NOMO-1 treated with dmso at 0.1 percent for 144 hours (cell line): ENCODE data around the gene TMC5.

ENCODE experiments used
- DNase-seq: peaks from one replicate; lab custom pipeline; 2025; ENCODE audit not compliant: unreplicated experiment; lab: John Stamatoyannopoulos, UW

TMC5 gene

GRCh38 chr16:19505600-19506303 is 88.1 kb downstream of the TMC5 start:
- DNase-seq: no peak

DNA sequence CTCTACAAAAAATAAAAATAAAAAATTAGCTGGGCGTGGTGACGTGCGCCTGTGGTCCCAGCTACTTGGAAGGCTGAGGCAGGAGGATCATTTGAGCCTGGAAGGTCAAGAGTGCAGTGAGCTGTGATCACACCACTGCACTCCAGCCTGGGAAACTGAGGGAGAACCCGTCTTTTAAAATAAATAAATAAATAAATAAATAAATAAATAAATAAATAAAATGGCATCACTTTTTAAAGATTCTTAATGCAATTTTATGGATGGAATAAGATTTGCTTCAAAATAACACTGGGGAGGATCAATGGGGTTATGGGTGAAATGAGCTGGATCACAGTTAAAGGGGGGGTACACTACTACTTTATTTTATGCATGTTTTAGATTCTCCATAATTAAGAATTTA is 89.3 kb downstream of the TMC5 start:
- DNase-seq: no peak

DNA sequence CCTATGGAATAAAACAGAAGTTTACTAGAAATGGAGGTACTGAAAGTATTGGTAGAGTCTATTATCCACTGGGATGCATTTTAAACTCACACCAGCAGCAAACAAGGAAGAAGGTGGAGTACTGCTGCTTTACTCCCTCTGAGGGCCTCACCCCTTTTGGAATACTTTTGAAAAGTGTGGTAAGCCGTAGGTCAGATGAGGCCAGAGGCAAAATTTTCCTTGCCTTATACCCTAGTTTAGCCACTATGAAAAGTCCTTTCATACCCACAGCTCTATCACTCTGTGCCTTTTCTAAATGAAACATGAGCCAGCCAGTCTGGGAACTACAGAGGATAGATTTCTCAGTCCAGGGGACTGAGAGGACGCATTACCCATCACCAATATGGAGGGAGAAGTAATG is 90.2 kb downstream of the TMC5 start:
- DNase-seq: no peak

- no peak for DNase-seq
These were observed 94.6 kb downstream of the TMC5 start for GRCh38 chr16:19512297-19512696.

GRCh38 chr16:19513377-19514053 is 95.8 kb downstream of the TMC5 start:
- DNase-seq: peak; percentile 59

DNA sequence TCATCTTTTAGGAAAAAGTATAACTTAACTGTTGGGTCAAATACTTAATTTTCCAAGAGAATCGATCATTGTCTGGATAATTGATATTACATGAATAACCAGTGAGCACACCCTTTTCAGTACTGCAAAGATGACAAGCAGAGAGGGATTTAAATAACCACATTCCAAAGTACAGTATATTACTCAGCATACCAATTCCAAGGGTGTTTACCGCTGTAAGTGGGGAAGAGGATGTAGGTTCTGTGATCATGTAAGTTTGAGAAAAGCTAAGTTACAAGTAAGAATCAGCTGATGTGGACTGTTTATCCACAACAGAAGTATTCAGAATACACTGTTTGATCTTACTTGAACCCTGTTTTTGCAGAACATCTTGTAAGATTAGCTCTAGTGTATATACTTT is 98.1 kb downstream of the TMC5 start:
- no peak for DNase-seq

DNA sequence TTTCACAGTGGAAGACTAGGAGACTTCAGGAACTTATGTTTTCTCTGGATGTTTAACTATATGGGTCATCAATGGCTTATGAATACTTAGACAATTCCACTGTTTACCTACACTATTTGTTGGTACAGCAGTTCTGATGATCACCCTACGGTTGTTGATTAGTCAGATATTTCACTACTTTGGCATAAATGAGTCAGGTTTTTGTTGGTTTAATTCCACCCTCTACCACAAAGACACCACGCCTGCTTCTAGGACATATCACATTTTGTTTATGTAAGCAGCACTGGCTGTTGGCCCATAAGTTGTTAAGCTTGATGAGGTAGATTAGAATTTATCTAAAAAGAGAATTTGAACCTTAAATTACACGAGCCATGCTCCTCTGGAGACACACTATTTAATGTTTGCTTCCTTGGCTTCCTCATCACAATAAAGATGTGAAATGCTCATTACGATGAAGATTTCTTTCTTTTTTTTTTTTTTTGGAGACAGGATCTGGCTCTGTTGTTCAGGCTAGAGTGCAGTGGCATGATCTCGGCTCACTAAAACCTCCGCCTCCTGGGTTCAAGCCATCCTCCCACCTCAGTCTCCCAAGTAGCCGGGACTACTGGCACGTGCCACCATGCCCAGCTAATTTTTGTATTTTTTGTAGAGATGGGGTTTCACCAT is 99.9 kb downstream of the TMC5 start:
- DNase-seq: no peak

- DNase-seq: no peak
These were observed 100.7 kb downstream of the TMC5 start for GRCh38 chr16:19518388-19518787.

DNA sequence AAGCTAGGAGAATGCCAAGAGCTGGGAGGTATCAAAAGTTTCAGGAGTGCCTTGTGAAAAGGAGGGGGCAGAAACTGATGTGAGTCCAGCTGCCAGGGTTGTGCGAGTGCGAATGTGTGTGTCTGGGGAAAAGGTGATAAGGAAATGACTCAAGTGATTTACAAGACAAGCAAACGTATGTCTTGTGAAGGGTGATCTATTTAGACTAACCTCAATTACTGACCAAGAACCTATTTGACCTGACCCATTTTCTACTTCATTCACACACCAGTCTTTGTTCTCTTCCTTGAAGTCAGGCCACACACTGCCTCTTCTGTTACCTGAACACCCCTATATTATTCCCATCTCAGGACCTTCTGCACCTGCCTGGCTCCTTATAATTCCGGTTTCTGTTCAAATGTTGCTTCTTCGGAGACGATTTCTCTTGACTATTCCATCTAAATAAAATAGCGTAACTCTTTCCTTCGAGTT is 103.2 kb downstream of the TMC5 start:
- no peak for DNase-seq

- peak; percentile 74 for DNase-seq
These were observed 104.1 kb downstream of the TMC5 start, which contains the start of gene GDE1 for GRCh38 chr16:19521471-19522396. GDE1 (minus strand) TSS chr16:19522098; CDS start chr16:19521964, 134 bp downstream.

DNA sequence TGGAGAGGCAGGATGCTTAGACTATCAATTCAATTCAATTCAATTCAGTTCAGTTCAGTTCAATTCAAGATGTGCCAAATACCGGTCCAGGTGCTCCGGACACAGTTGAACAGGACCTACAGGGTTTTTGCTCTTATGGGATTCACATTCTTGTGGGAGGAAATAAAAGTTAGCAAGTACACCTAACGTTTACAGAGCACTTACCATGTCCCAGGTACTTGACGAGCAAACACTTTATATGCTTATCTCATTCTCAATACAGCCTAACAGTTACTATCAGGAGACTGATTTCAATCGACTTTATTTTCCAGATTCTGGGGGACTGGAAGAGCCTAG is 104.7 kb downstream of the TMC5 start:
- DNase-seq: no peak

DNA sequence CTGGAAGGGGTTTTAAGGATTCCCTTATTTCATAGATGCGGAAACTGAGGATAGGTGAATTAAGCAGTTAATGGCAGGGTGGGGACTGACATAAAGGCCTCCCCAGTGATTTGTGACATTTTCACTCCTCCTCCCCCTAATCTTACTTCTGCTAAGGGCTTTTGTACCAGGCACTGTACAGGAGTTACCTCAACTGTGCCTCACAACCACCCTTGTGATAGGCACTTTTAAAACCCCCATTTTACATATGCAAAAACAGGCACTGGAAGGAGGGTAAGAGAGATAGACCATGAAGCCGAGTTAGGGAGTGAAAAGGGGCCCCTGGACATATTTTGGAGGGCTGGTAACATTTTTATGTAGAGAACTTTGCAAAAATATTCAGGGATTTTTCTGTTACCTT is 105.1 kb downstream of the TMC5 start:
- DNase-seq: no peak

- DNase-seq: no peak
These were observed 105.5 kb downstream of the TMC5 start for GRCh38 chr16:19523184-19523558.

DNA sequence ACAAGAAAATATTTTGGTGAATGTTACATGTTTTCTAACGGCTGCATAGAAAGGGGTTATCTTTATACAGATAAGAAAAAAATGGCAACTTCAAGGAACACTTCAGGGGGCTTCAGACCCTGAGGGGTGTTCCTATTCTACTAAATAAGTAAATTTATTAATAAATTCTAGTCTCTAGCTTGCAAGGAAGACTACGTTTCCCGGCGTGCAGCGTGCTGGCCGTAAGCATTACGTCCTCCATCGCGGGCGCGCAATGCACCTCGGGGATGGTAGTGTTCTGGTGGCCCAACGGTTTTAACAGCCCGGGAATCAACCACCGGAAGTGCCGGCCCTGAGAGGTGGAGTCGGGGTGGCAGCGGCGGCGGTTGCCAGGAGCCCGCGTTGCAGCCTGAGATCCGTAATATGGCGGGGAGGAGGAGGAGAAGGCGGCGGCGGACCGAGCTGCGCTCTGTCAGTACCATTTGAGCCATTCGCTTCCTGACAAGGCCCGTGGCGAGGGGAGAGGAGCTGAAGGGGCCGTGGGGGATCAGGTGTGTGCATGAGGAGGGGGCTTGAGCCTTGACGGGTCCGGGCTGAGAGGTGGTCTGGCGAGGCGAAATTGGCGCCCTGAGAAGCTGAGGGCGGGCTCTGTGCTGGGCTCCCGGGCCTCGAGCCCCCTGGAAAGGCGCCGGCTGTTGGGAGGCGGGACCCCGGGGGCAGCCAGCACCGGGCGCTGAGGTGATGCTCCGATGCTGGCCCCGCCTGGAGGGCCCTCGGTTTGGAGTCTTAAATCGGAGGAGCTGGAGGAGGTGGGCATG is 106.1 kb downstream of the TMC5 start, which contains the start of gene CCP110:
TSS of gene CCP110 (plus strand) at position 384 of the 797 bp plus-strand sequence. CDS start 3,940 bp downstream, outside the sequence.
- DNase-seq: peak; percentile 96

- DNase-seq: no peak
These were observed 106.6 kb downstream of the TMC5 start for GRCh38 chr16:19524356-19524615.

DNA sequence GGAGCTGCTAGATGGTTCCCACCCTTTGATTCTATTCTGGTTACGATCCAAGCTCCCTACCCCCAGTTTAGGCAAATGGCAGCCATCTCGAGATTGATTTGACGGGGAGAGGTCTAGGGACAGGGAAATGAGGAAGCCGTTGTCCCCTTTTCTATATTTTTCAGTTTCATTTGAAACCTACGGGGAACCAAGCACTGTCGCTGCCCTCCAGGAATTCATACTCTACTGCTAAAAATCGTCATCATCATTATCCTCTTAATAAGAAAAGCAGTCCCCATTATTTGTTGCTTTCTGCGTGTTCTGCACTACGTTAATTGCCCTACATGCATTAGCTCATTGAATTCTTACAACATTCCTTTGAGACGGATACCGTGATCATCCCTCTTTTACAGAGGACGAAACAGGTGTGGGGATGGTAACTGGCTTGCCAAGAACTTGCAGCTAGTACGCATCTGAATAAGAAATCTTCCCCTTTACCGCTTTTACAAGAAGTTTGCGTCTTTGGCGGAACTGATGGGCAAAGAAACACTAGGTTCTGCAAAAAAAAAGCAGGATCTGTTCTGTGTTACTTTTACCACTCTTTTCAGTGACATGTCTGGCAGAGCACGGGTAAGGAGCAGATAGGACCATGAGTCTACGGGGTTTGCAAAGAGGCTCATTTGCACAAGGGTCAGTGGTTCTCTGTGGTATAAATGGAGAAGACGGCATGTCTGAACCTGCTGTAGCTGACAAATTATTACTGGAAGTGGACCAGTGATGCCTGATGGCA is 107.1 kb downstream of the TMC5 start:
- DNase-seq: peak; percentile 39

- DNase-seq: no peak
These were observed 107.7 kb downstream of the TMC5 start for GRCh38 chr16:19525385-19525723.

DNA sequence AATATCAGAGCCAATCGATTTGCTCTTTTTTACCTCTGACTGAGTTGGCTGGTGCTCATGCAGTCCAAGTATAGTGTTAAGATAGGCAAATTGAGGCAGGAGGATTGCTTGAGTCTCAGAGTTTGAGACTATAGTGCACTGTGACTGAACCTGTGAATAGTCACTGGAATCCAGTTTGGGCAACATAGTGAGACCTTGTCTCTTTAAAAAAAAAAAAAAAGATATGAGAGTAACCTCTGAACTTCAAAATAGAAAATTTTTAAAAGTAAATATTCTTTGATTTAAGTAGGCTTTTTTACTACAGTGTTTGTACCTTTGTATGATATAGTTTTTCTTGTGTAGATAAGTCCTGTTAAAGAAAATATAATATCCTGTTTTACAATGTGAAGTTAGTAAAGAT is 109.5 kb downstream of the TMC5 start:
- no peak for DNase-seq

DNA sequence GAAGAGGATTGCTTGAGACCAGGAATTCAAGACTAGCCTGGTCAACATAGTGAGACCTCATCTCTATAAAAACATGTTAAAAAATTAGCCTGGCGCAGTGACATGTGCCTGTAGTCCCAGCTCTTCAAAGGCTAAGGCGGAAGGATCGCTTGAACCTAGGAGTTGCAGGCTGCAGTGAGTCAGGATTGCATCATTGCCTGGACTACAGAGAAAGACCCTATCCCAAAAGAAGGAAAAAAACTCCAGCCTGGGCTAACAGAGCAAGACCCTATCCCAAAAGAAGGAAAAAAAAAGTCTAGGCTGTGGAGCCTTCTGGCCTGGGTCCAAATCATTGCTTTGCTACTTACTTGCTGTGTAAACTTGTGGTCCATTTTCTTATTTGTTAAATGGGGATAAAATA is 111.0 kb downstream of the TMC5 start:
- no peak for DNase-seq

DNA sequence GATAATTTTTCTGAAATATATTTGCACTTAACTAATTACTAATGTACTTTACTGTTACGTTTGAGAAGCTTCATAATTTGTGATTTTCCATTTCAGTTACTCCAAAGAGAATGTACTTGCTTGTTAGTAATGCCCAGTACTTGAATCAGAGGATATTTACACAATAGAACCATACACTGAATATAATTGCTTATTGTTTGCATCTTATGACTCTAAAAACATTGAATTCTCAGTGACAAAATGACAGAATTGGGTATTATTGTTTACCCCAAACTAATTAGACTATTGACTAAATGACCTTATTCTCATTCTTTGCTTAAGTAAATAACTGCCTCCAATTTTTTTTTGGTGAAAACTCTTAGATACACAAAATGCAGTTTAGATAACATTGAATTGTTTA is 114.9 kb downstream of the TMC5 start:
- no peak for DNase-seq
